ENCODE results near the gene ZNF574. TPM values are rescaled to one million over a fixed set of nuclear protein-coding genes. Genes with fewer than 3 reads are reported as not detected.

The ZNF574 gene
- total RNA-seq, 1 donor from 2014 or later: 17.3 TPM

DNA sequence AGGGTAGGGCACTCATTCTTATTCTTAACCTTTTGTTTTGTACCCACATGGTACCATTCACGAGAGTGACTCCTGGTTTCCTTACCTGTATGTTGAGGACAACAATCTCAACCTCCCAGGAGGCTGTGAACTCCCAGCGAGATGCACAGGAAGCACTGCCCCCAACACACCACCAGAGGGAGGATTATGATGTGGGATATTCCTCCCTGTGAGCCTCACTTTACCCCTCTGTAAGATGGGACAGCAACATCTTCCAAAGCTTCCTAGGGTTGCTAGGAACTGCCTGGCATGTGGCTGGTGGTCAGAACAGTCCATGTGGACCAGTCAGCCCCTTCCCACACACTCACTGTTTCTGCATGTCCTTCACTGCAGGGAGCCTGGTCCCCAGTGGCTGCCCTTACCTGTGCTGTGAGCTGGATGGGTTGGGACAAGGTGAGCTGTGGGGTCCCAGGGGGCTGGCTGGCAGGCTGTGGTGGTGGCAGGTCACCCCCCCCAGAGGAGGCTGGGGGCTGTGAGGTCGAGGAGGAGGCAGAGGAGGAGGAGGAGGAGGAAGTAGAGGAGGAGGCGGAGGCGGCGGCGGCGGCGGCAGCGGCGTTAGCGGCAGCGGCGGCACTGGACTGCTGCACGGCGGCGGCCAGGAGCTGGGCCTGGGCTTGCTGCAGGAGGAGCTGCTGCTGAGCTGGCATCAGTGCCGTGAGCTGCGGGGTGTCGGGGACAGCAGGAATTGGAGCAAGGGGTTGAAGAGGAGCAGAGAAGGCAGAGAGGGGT lies 40.5 kb downstream of the ZNF574 start:
- no peak for DNase-seq (ENCODE audit: low read depth)

DNA sequence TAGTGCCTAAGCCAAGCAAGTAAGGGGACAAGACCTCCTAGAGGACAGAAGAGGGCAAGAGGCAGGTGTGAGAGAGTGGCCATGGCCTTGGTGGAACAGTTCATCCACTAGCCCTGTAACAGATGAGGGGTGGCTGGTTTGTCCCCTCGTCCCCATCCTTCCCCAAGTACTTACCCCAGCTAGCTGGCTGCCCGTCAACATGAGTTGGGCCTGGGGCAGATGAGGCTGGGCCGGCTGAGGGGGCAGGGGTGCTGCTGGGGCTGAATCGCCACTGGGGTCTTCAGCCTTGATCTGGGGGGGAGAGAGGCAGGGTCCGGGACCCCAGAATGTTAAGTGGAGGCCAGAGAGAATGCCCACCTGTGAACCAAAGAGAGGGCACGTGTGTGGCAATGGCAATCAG lies 41.1 kb downstream of the ZNF574 start:
- H3K36me3 ChIP-seq (ENCODE audit: control insufficient read depth, insufficient read depth, low read length): no peaks in the 10 kb centered on the region
- TF ChIP-seq, protein P1, sequence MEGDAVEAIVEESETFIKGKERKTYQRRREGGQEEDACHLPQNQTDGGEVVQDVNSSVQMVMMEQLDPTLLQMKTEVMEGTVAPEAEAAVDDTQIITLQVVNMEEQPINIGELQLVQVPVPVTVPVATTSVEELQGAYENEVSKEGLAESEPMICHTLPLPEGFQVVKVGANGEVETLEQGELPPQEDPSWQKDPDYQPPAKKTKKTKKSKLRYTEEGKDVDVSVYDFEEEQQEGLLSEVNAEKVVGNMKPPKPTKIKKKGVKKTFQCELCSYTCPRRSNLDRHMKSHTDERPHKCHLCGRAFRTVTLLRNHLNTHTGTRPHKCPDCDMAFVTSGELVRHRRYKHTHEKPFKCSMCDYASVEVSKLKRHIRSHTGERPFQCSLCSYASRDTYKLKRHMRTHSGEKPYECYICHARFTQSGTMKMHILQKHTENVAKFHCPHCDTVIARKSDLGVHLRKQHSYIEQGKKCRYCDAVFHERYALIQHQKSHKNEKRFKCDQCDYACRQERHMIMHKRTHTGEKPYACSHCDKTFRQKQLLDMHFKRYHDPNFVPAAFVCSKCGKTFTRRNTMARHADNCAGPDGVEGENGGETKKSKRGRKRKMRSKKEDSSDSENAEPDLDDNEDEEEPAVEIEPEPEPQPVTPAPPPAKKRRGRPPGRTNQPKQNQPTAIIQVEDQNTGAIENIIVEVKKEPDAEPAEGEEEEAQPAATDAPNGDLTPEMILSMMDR (IDR thresholded peaks at IDR 0.05; ENCODE audit: insufficient read depth, low read length, poor library complexity, severe bottlenecking): no peak
- no peak overlapping the region for H3K4me3 ChIP-seq (ENCODE audit: low read depth, low read length)
- no peak for DNase-seq (ENCODE audit: low read depth)
- no peaks in the 10 kb centered on the region for H3K27me3 ChIP-seq (ENCODE audit: control insufficient read depth, insufficient read depth, low read length)

More for the DNA sequence above, 40.5 kb downstream of the ZNF574 start:
- TF ChIP-seq, protein P1 (IDR thresholded peaks at IDR 0.05; ENCODE audit: insufficient read depth, low read length, poor library complexity, severe bottlenecking): peak; percentile 3
- Histone ChIP-seq H3K27me3 (ENCODE audit: control insufficient read depth, insufficient read depth, low read length) (no peaks in the 10 kb centered on the region), H3K36me3 (ENCODE audit: control insufficient read depth, insufficient read depth, low read length) (no peaks in the 10 kb centered on the region), H3K4me3 (ENCODE audit: low read depth, low read length) (no peak overlapping the region)

DNA sequence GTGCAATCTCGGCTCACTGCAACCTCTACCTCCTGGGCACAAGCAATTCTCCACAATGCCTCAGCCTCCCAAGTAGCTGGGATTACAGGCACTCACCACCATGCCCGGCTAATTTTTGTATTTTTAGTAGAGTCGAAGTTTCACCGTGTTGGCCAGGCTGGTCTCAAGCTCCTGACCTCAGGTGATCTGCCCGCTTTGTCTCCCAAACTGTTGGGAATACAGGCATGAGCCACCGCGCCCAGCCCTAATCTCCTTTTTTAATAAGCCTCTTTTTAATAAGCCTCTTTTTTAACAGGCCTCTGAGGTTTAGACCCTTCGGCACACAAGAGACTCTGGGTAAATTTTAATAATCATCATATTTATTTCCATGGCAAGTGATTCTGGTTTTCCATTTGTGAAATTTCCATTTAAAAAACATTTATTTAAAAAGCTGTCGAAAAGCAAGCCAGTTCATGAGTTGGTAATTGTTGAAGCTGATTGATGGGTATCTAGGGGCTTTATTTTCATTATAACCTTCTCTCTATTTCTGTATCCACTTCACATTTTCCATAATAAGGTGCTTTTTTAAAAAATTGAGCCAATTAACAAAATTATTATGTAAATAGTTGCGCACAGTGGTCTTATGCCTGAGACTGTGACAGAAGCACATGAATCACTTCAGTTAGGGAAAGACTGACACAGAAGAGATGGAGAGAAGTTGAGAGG lies 44.5 kb downstream of the ZNF574 start:
- DNase-seq (ENCODE audit: low read depth): no peak
- Histone ChIP-seq H3K36me3 (ENCODE audit: control insufficient read depth, insufficient read depth, low read length) (no peaks in the 10 kb centered on the region), H3K4me3 (ENCODE audit: low read depth, low read length) (no peak overlapping the region), H3K27me3 (ENCODE audit: control insufficient read depth, insufficient read depth, low read length) (no peaks in the 10 kb centered on the region)
- TF ChIP-seq, protein P1 (IDR thresholded peaks at IDR 0.05; ENCODE audit: insufficient read depth, low read length, poor library complexity, severe bottlenecking): no peak

DNA sequence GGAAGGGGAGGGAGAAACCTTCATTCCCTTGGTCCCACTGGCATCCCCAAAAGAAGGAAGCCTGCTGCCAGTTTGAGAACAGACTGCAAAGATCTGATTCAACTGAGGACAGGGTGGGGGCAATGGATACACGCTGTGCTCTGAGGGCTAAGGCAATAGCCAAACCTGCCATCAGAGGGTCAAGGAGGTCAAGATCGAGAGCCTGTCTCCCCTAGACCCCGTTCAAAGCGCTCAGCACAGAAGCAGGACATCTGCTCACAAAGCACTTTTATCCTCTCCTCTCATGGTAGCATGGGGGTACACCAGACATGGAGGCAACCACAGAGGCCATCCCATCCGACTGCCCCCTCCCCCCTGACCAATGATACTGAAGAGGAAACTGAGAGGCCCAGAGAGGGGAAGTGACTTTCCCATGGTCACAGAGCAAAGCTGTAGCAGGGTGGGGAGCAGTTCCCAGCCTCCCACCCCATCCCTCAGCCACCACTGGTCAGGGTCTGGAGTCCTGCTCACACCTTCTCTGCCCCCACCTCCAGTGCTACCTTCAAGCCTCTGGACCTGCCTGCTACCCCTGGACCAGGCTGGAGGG lies 45.2 kb downstream of the ZNF574 start:
- DNase-seq (ENCODE audit: low read depth): no peak
- H3K4me3 ChIP-seq (ENCODE audit: low read depth, low read length): no peak overlapping the region

DNA sequence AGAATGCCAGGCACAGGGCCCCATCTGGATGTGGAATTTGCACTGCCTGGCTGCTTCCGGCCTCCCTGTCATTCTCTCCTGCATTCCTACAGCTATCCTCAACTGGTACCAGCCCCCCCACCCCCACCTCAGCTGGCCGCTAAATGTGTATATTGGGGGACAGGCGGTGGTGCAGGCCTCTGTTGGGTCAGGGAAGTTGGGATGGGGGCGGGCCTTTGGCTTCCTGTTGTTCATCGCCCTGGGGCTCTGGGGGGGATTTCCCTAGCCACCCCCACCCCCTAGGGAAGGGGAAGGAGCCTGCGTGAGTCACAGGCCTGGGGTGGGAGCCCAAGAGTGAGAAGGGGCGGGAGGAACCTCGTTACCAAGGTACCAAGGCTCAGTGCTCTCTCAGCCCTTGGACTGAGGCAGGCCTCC lies 45.7 kb downstream of the ZNF574 start:
- H3K27me3 ChIP-seq (ENCODE audit: control insufficient read depth, insufficient read depth, low read length): no peaks in the 10 kb centered on the region
- no peaks in the 10 kb centered on the region for H3K36me3 ChIP-seq (ENCODE audit: control insufficient read depth, insufficient read depth, low read length)
- DNase-seq (ENCODE audit: low read depth): no peak
- H3K4me3 ChIP-seq (ENCODE audit: low read depth, low read length): no peak overlapping the region
- TF ChIP-seq, protein P1 (IDR thresholded peaks at IDR 0.05; ENCODE audit: insufficient read depth, low read length, poor library complexity, severe bottlenecking): no peak

More for the DNA sequence above, 45.2 kb downstream of the ZNF574 start:
- H3K36me3 ChIP-seq (ENCODE audit: control insufficient read depth, insufficient read depth, low read length): no peaks in the 10 kb centered on the region
- TF ChIP-seq, protein P1 (IDR thresholded peaks at IDR 0.05; ENCODE audit: insufficient read depth, low read length, poor library complexity, severe bottlenecking): no peak
- H3K27me3 ChIP-seq (ENCODE audit: control insufficient read depth, insufficient read depth, low read length): no peaks in the 10 kb centered on the region

Data from kidney epithelial cell (primary cell).